ENCODE measurements around the gene APOLD1.

Gene APOLD1

GRCh38 chr12:12784116-12784515 lies 1.3 kb upstream of the APOLD1 start:
- H3K9me3 ChIP-seq (ENCODE audit: control extremely low read depth in 1 of 5, control insufficient read depth in 4 of 5, insufficient read depth in 2 of 5, low read depth in 1 of 5, low read length in 4 of 5) = no peaks in the 10 kb centered on the region
- no peaks in the 10 kb centered on the region for H3K27me3 ChIP-seq (replicated peaks in 2 of 5; ENCODE audit: control insufficient read depth in 4 of 5, insufficient read depth in 5 of 5, low read length in 4 of 5)
- POLR2A ChIA-PET = interaction anchor here (1.2 kb wide), 1 partner anchor 47 kb away, joined by 3 read pairs; no protein-coding TSS in a partner anchor
- no peak overlapping the region for H3K4me3 ChIP-seq (ENCODE audit: control insufficient read depth in 1 of 7, extremely low read depth in 1 of 7, insufficient read depth in 4 of 7, low read depth in 2 of 7, low read length in 6 of 7)
- no peak for DNase-seq
- CTCF ChIA-PET = no interaction called here
- 100% methylated on average over 2 of the region's 2 CpGs for WGBS (ENCODE audit: insufficient coverage)
- no peak overlapping the region for H3K27ac ChIP-seq (ENCODE audit: insufficient read depth in 1 of 2, low read depth in 1 of 2, low read length in 2 of 2, poor library complexity in 1 of 2, severe bottlenecking in 2 of 2)
- H3K4me1 ChIP-seq (ENCODE audit: control extremely low read depth in 1 of 4, control insufficient read depth in 4 of 4, insufficient read depth in 4 of 4, low read length in 3 of 4) = peaks cover 4 to 18% (median 13%) of the 10 kb centered on the region in 4 experiments
- no peaks in the 10 kb centered on the region for H3K36me3 ChIP-seq (ENCODE audit: control insufficient read depth in 4 of 4, insufficient read depth in 4 of 4, low read length in 3 of 4)

GRCh38 chr12:12786351-12786705 lies 869 bp downstream of the APOLD1 start:
- peaks cover 4 to 17% (median 12%) of the 10 kb centered on the region in 4 experiments for H3K4me1 ChIP-seq (ENCODE audit: control extremely low read depth in 1 of 4, control insufficient read depth in 4 of 4, insufficient read depth in 4 of 4, low read length in 3 of 4)
- no peak overlapping the region for H3K27ac ChIP-seq (ENCODE audit: insufficient read depth in 1 of 2, low read depth in 1 of 2, low read length in 2 of 2, poor library complexity in 1 of 2, severe bottlenecking in 2 of 2)

GRCh38 chr12:12786706-12787601 lies 1.5 kb downstream of the APOLD1 start:
- WGBS (ENCODE audit: insufficient coverage) = 4% methylated on average over 72 of the region's 80 CpGs
- Histone ChIP-seq H3K9me3 (ENCODE audit: control extremely low read depth in 1 of 5, control insufficient read depth in 4 of 5, insufficient read depth in 2 of 5, low read depth in 1 of 5, low read length in 4 of 5) (no peaks in the 10 kb centered on the region), H3K36me3 (ENCODE audit: control insufficient read depth in 4 of 4, insufficient read depth in 4 of 4, low read length in 3 of 4) (no peaks in the 10 kb centered on the region), H3K27me3 (replicated peaks in 2 of 5; ENCODE audit: control insufficient read depth in 4 of 5, insufficient read depth in 5 of 5, low read length in 4 of 5) (no peaks in the 10 kb centered on the region), H3K4me3 (ENCODE audit: control insufficient read depth in 1 of 7, extremely low read depth in 1 of 7, insufficient read depth in 4 of 7, low read depth in 2 of 7, low read length in 6 of 7) (peak overlapping the region; percentile 62 to 87 (median 69)), H3K4me1 (ENCODE audit: control extremely low read depth in 1 of 4, control insufficient read depth in 4 of 4, insufficient read depth in 4 of 4, low read length in 3 of 4) (peaks cover 4 to 17% (median 12%) of the 10 kb centered on the region in 4 experiments), H3K27ac (ENCODE audit: insufficient read depth in 1 of 2, low read depth in 1 of 2, low read length in 2 of 2, poor library complexity in 1 of 2, severe bottlenecking in 2 of 2) (peak overlapping the region in 1 of 2 experiments; percentile 21)
- CTCF ChIA-PET = interaction anchor here (0.6 to 3.1 kb wide), 9 partner anchors 11 to 189 kb away, joined by 3 to 12 read pairs (median 3); no protein-coding TSS in a partner anchor
- POLR2A ChIA-PET = no interaction called here
- peak; percentile 67 to 80 (median 80) for DNase-seq

More at GRCh38 chr12:12786351-12786705, 869 bp downstream of the APOLD1 start:
- H3K27me3 ChIP-seq (replicated peaks in 2 of 5; ENCODE audit: control insufficient read depth in 4 of 5, insufficient read depth in 5 of 5, low read length in 4 of 5) = no peaks in the 10 kb centered on the region
- no peak for DNase-seq
- H3K36me3 ChIP-seq (ENCODE audit: control insufficient read depth in 4 of 4, insufficient read depth in 4 of 4, low read length in 3 of 4) = no peaks in the 10 kb centered on the region
- CTCF ChIA-PET = interaction anchor here (1.0 to 3.1 kb wide), 5 partner anchors 26 to 190 kb away, joined by 3 to 9 read pairs (median 4); no protein-coding TSS in a partner anchor
- H3K4me3 ChIP-seq (ENCODE audit: control insufficient read depth in 1 of 7, extremely low read depth in 1 of 7, insufficient read depth in 4 of 7, low read depth in 2 of 7, low read length in 6 of 7) = peak overlapping the region; percentile 62 to 87 (median 69)
- 20% methylated on average over 3 of the region's 4 CpGs for WGBS (ENCODE audit: insufficient coverage)
- H3K9me3 ChIP-seq (ENCODE audit: control extremely low read depth in 1 of 5, control insufficient read depth in 4 of 5, insufficient read depth in 2 of 5, low read depth in 1 of 5, low read length in 4 of 5) = no peaks in the 10 kb centered on the region
- POLR2A ChIA-PET = no interaction called here

- no peaks in the 10 kb centered on the region for H3K36me3 ChIP-seq (ENCODE audit: control insufficient read depth in 4 of 4, insufficient read depth in 4 of 4, low read length in 3 of 4)
- no peaks in the 10 kb centered on the region for H3K27me3 ChIP-seq (replicated peaks in 2 of 5; ENCODE audit: control insufficient read depth in 4 of 5, insufficient read depth in 5 of 5, low read length in 4 of 5)
- ChIA-PET CTCF (interaction anchor here (0.7 to 3.1 kb wide), 8 partner anchors 9 to 49 kb away, joined by 3 to 12 read pairs (median 5); no protein-coding TSS in a partner anchor), POLR2A (interaction anchor here (1.1 kb wide), 1 partner anchor 24 kb away, joined by 3 read pairs; no protein-coding TSS in a partner anchor)
- DNase-seq = no peak
- no peaks in the 10 kb centered on the region for H3K9me3 ChIP-seq (ENCODE audit: control extremely low read depth in 1 of 5, control insufficient read depth in 4 of 5, insufficient read depth in 2 of 5, low read depth in 1 of 5, low read length in 4 of 5)
- H3K27ac ChIP-seq (ENCODE audit: insufficient read depth in 1 of 2, low read depth in 1 of 2, low read length in 2 of 2, poor library complexity in 1 of 2, severe bottlenecking in 2 of 2) = no peak overlapping the region
- H3K4me3 ChIP-seq (ENCODE audit: control insufficient read depth in 1 of 7, extremely low read depth in 1 of 7, insufficient read depth in 4 of 7, low read depth in 2 of 7, low read length in 6 of 7) = no peak overlapping the region
- peaks cover 4 to 17% (median 12%) of the 10 kb centered on the region in 4 experiments for H3K4me1 ChIP-seq (ENCODE audit: control extremely low read depth in 1 of 4, control insufficient read depth in 4 of 4, insufficient read depth in 4 of 4, low read length in 3 of 4)
- WGBS (ENCODE audit: insufficient coverage) = 90% methylated on average over 5 of the region's 6 CpGs
Measured at GRCh38 chr12:12788131-12788530, 2.7 kb downstream of the APOLD1 start.

GRCh38 chr12:12788675-12789368 lies 3.4 kb downstream of the APOLD1 start:
- Histone ChIP-seq H3K4me3 (ENCODE audit: control insufficient read depth in 1 of 7, extremely low read depth in 1 of 7, insufficient read depth in 4 of 7, low read depth in 2 of 7, low read length in 6 of 7) (no peak overlapping the region), H3K9me3 (ENCODE audit: control extremely low read depth in 1 of 5, control insufficient read depth in 4 of 5, insufficient read depth in 2 of 5, low read depth in 1 of 5, low read length in 4 of 5) (no peaks in the 10 kb centered on the region), H3K4me1 (ENCODE audit: control extremely low read depth in 1 of 4, control insufficient read depth in 4 of 4, insufficient read depth in 4 of 4, low read length in 3 of 4) (peaks cover 4 to 17% (median 12%) of the 10 kb centered on the region in 4 experiments), H3K27ac (ENCODE audit: insufficient read depth in 1 of 2, low read depth in 1 of 2, low read length in 2 of 2, poor library complexity in 1 of 2, severe bottlenecking in 2 of 2) (no peak overlapping the region), H3K27me3 (replicated peaks in 2 of 5; ENCODE audit: control insufficient read depth in 4 of 5, insufficient read depth in 5 of 5, low read length in 4 of 5) (no peaks in the 10 kb centered on the region), H3K36me3 (ENCODE audit: control insufficient read depth in 4 of 4, insufficient read depth in 4 of 4, low read length in 3 of 4) (no peaks in the 10 kb centered on the region)
- DNase-seq = peak; percentile 75 to 86 (median 77)
- ChIA-PET POLR2A (interaction anchor here (1.1 kb wide), 1 partner anchor 24 kb away, joined by 3 read pairs; no protein-coding TSS in a partner anchor), CTCF (interaction anchor here (0.9 to 3.1 kb wide), 14 partner anchors 9 to 423 kb away, joined by 3 to 12 read pairs (median 5); no protein-coding TSS in a partner anchor)
- 13% methylated on average over 9 of the region's 9 CpGs for WGBS (ENCODE audit: insufficient coverage)

- Histone ChIP-seq H3K4me1 (ENCODE audit: control extremely low read depth in 1 of 4, control insufficient read depth in 4 of 4, insufficient read depth in 4 of 4, low read length in 3 of 4) (peaks cover 4 to 17% (median 12%) of the 10 kb centered on the region in 4 experiments), H3K9me3 (ENCODE audit: control extremely low read depth in 1 of 5, control insufficient read depth in 4 of 5, insufficient read depth in 2 of 5, low read depth in 1 of 5, low read length in 4 of 5) (no peaks in the 10 kb centered on the region), H3K27me3 (replicated peaks in 2 of 5; ENCODE audit: control insufficient read depth in 4 of 5, insufficient read depth in 5 of 5, low read length in 4 of 5) (no peaks in the 10 kb centered on the region), H3K4me3 (ENCODE audit: control insufficient read depth in 1 of 7, extremely low read depth in 1 of 7, insufficient read depth in 4 of 7, low read depth in 2 of 7, low read length in 6 of 7) (no peak overlapping the region), H3K36me3 (ENCODE audit: control insufficient read depth in 4 of 4, insufficient read depth in 4 of 4, low read length in 3 of 4) (no peaks in the 10 kb centered on the region), H3K27ac (ENCODE audit: insufficient read depth in 1 of 2, low read depth in 1 of 2, low read length in 2 of 2, poor library complexity in 1 of 2, severe bottlenecking in 2 of 2) (no peak overlapping the region)
- DNase-seq = no peak
- WGBS (ENCODE audit: insufficient coverage) = 93% methylated on average over 2 of the region's 4 CpGs
- CTCF ChIA-PET = no interaction called here
- POLR2A ChIA-PET = no interaction called here
Measured at GRCh38 chr12:12790956-12791355, 5.5 kb downstream of the APOLD1 start.

Data from common myeloid progenitor, CD34-positive (primary cell).